GM19035 (cell line): Measurements from ENCODE around the gene PANK4.
"Not testable (repeated sequence)": the region's sequence is repeated elsewhere in the genome, so short reads cannot be mapped to it uniquely, and the experiment has no call there.

Source experiments
- ATAC-seq: cut with Tn5 transposase; IDR thresholded peaks from one replicate; pipeline ENCODE4 v1.9.1; 2021; ENCODE audit not compliant: unreplicated experiment

Gene PANK4

DNA sequence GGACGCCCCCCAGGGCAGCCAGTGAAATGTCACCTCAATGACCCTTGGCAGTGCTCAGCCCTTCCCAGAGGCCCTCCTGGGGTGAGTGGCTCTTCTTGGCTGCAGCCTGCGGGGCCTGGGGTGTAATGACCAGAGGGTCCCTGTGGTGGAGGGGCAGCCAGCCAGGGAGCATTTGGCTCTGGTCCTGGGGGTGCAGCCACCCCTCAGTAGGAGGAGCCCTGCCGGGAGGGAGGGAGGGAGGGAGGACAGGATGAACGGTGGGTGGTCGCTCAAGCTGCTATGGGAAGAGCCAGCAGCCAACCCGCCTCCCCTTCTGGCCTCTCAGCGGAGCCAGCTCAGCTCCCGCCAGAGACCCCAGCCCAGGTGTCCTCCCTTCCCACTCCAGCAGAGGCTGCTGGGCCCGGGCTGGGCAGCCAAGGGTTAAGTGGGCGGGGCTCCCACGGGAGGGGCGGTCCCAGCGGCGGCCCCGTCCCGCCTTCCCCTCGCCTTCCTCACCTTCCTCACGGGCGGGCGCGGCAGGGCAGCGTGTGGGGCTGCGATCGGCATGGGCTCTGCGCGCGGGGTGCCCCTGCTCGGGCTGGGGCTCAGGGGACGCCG lies 59.3 kb downstream of the PANK4 start:
- no peak for ATAC-seq

DNA sequence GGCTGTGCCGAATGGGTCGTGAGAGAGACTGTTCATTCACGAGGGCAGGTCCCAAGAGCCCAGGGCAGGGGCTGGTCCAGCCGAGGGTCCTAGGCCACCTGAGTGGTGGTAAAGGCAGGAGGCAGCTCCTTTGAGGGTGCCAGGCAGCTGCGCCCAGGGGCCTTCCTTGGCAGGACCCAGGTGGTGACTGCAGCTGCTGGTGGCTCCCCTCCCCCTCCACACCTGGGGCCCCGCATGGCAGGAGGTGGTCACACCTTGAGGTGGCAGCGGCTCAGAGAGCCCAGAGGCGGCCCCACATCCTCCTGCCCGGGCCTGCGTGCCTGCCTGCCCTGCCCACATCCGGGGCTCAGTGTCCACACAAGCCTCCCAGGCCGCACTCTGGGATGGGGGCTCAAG lies 60.1 kb downstream of the PANK4 start:
- no peak for ATAC-seq

DNA sequence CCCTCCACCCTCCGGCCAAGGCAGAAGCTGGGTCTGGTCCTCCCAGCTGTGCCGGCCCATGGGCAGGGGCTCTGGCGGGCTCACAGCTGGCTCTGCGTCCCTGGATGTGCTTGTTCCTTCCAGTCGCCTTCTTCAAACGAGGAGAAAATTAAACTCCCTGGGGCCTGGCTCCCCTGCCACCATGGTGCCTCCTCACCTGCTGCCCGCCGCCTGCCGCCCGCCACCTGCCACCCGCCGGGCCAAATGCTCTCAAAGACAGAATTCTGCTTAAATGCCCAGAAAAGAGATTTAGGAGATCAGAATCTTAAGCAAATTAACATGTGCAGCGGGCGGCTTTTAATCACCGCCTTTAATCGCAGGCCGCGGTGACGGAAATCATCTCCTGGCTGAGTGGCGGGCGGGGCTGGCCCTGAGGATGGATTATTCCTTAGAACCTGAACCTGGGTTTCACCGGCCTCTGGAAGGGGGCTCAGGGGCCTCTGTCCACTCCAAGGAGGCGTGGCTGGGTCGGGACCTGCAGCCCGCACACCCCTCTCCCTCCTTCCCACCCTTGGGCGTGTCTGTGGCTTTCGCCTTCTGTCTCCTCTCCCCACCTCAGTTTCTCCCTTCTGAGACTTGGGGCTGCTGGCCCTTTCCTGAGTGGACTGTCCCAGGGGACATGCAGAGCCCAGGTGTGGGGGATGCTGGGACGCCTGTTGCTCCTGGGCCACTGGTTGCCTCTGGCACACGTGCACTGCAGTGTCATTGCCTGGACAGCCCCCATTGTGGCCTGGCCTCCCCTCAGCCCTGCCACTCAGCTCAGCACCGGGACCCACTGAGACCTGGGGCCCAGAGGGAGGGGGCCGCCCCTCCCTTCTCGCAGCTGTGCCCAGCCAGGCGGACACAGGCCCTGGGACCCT lies 60.8 kb downstream of the PANK4 start:
- no peak for ATAC-seq

DNA sequence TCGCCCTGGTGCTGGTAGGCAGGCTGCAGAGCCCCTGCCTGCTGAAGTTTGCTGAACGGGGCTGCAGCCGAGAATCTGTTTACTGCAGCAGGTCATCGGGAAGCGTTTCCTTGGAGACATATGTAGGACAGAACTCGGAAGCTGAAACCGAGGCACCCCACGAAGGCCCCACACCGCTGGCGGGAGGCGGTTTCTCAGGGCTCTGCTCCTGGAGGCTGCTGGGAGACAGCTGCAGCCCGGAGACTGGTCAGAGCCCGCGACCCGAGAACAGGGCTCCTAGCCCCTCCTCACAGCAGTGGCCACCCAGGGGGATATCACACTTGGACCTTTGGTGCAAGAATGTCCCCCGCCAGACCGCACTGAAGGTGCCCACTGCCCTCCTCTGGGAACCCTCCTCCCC lies 63.0 kb downstream of the PANK4 start:
- no peak for ATAC-seq

DNA sequence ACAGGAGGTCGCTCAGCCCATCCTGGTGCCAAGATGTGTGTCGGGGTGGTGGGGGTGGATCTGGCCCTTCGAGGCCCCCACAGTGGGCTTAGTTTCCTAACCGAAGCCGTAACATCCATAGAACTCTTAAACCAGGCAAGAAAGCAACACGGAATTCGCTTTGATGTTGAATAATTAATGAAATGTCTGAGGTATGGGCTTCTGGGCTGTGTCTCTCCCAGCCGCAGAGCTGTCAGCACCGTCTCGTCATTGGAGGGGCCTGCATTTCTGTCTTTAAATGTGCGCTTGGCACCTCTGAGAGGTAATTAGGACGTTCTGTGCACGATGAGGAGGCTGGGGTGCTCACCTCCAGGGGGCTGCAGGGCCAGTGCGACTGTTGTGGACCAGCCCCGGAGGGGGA lies 63.6 kb downstream of the PANK4 start:
- no peak for ATAC-seq

DNA sequence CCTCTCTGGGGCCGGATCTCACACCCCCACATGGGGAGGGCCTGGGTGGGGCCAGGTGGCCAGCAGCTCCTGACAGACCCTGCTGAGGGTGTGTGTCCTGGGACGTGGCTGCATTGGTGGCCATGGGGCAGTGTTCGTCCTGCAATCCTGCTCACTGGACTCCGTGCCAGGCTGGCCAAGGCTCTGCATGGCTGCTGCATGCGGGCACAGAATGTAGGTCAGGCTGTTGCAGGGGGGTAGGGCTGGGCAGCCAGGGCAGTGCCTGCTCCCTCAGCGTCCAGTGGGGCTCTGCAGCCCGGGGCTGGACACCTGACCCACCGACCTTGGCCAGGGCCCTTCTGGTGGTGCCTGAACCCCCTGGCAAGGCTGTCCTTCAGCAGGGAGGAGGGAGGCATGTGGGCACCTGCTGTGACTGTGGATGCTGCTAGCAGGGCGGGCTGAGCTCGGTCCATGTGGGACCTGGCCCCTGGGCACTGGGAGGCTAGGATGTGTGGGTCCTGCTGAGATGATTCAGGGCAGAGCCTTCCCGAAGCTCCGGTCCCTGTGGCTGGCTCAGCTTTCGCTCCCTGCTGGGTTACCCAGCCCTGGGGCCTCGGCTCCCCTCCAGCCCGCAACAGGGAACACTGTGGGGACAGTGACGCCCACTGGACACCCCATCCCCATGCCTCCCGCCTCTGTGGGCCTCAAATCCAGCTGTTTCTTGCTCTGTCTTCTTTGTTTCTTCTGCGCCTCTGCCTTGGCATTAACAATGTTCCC lies 65.2 kb downstream of the PANK4 start:
- no peak for ATAC-seq

DNA sequence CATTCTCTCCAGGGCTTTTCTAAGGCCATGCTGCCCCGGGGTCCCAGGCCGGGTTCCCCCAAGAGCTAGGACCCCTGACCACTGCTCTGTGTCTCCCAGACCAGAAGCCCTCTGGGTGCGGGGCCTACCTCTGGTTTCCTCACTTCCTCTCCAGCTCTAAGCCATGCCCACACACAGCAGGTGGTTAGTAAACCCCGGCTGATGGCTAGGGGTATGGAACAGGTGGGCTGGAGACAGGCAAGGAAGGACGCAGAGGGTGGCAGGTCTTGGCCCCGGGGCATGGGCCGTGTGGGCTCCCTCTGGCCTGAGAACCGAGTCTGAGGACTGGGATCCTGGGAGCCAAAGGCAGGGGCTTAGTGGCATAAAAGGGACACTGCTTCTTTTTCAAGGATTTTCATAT lies 66.2 kb downstream of the PANK4 start:
- no peak for ATAC-seq

DNA sequence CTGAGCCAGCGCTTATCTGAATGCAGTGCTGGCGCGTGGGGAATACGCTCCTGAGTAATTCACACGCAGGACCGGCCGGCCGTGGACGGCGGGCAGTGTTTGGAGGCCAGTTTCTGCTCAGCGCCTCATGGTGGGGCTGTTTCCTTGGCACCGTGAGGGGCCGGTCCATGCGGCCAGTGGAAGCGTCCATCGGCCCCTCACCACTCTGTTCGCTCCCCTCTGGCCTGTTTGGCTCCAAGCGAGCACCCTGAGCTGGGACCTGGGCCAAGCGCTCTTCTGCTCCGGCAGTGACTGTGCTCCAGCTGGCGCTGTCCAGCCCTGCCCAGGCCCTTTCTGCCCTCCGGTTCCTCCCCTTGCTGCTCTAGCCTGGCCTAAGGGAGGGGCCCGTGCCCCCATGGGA lies 66.6 kb downstream of the PANK4 start:
- ATAC-seq: no peak

DNA sequence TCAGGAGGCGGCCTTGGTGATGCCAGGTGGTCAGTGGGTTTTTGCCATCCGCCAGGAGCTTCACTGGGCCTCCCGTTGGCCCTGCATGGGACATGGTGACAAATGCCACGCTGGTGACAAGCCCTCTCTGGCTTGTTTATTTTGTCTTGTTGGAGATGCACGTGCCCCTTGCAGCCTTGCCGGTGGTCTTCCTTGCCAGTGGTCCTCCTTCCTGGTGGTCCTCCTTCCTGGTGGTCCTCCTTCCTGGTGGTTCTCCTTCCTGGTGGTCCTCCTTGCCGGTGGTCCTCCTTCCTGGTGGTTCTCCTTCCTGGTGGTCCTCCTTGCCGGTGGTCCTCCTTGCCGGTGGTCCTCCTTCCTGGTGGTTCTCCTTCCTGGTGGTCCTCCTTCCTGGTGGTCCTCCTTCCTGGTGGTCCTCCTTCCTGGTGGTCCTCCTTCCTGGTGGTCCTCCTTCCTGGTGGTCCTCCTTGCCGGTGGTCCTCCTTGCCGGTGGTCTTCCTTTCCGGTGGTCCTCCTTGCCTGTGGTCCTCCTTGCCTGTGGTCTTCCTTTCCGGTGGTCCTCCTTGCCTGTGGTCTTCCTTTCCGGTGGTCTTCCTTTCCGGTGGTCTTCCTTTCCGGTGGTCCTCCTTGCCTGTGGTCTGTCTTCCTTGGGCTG lies 67.2 kb downstream of the PANK4 start:
- not testable (repeated sequence) for ATAC-seq

DNA sequence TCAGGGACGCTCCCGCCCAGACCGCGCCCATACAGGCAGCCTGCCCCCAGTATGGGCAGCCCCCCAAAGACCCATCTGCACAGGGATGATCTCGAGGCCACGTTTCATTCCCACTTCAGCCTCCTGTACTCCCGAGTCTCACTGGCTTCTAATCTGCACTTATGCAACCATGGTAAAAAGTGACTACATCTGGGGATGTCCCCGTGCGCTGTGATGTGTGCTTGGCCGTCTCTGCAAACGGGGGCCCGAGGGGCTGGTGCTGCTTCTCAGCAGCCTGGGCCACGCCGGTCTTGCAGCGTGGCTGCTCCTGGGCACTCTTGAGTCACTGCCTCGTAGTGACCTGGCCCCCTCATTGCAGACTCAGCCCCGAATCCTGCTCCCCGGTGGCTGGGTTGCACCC lies 67.7 kb downstream of the PANK4 start:
- ATAC-seq: no peak
